LHCN-M2 (cell line): ENCODE measurements around the gene ZW10. TPM values are rescaled to one million over a fixed set of nuclear protein-coding genes. Genes with fewer than 3 reads are reported as not detected.
"Not testable (repeated sequence)": the region's sequence is repeated elsewhere in the genome, so short reads cannot be mapped to it uniquely, and the experiment has no call there.

Experiments used
- DNase-seq: peaks from one replicate; pipeline ENCODE4 v3.0.0-alpha.2; 2012; ENCODE audit warnings: low read depth
- total RNA-seq: library from RNA; depleted of rRNA; stranded (reverse); fragments of >200 nt; gene quantifications from 2 replicates; pipeline ENCODE4 v1.2.3, GENCODE V29; 2014

The ZW10 gene
- total RNA-seq, 1 experiment from 2014 or later, result 31.3 TPM

GRCh38 chr11:113763040-113763439 lies 10.5 kb downstream of the ZW10 start:
- DNase-seq, result not testable (repeated sequence)

- DNase-seq, result no peak
These were observed 13.3 kb downstream of the ZW10 start for GRCh38 chr11:113760241-113760640.

- DNase-seq, result no peak
These were observed 20.6 kb downstream of the ZW10 start for GRCh38 chr11:113752932-113753331.

- DNase-seq, result no peak
These were observed 37.2 kb downstream of the ZW10 start for GRCh38 chr11:113736323-113736722.

- DNase-seq, result no peak
These were observed 41.4 kb downstream of the ZW10 start for GRCh38 chr11:113732092-113732491.

GRCh38 chr11:113730887-113731726 lies 42.4 kb downstream of the ZW10 start:
- peak; percentile 73 for DNase-seq

GRCh38 chr11:113729456-113729855 lies 44.0 kb downstream of the ZW10 start:
- no peak for DNase-seq

- peak; percentile 47 for DNase-seq
These were observed 44.7 kb downstream of the ZW10 start for GRCh38 chr11:113728814-113729213.

- DNase-seq, result no peak
These were observed 47.6 kb downstream of the ZW10 start for GRCh38 chr11:113725913-113726312.

GRCh38 chr11:113725407-113725806 lies 48.1 kb downstream of the ZW10 start:
- no peak for DNase-seq

GRCh38 chr11:113724778-113725177 lies 48.7 kb downstream of the ZW10 start:
- DNase-seq, result no peak

GRCh38 chr11:113723787-113724186 lies 49.7 kb downstream of the ZW10 start:
- no peak for DNase-seq

GRCh38 chr11:113722934-113723333 lies 50.6 kb downstream of the ZW10 start:
- no peak for DNase-seq

GRCh38 chr11:113722221-113722620 lies 51.3 kb downstream of the ZW10 start:
- no peak for DNase-seq

GRCh38 chr11:113721462-113722066 lies 51.9 kb downstream of the ZW10 start:
- no peak for DNase-seq

- DNase-seq, result not testable (repeated sequence)
These were observed 53.0 kb downstream of the ZW10 start for GRCh38 chr11:113720478-113720877.

- no peak for DNase-seq
These were observed 57.4 kb downstream of the ZW10 start for GRCh38 chr11:113715882-113716625.

GRCh38 chr11:113715273-113715672 lies 58.2 kb downstream of the ZW10 start:
- no peak for DNase-seq

GRCh38 chr11:113710989-113711388 lies 62.5 kb downstream of the ZW10 start:
- no peak for DNase-seq

GRCh38 chr11:113705871-113706655 lies 67.4 kb downstream of the ZW10 start, which contains the start of gene TMPRSS5:
TMPRSS5 (minus strand) TSS chr11:113706308; CDS start chr11:113706224, 84 bp downstream.
- no peak for DNase-seq

- not testable (repeated sequence) for DNase-seq
These were observed 69.9 kb downstream of the ZW10 start for GRCh38 chr11:113703551-113703950.
